ENCODE measurements around the gene KCNJ16.

DNA sequence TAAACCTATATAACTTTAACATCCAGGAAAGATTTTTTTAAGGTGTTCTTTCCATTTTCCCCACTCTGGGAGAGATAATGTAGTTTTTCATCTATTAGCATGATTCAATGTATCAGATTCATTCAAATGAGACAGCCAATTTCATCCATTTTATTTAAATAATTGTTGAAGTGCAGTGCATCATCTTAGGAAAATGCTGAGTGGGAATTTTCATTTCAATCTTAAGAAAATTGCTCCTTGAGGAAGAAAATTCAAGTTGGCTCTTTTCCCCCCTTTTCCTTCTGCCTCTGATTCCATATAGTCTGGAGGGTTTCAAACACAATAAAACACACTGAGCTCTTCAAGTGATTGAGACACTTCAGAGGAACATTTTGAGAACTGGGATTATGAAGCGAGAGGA is 3.4 kb upstream of the KCNJ16 start:
- TF ChIP-seq POLR2AphosphoS5 (IDR thresholded peaks at IDR 0.05; ENCODE audit: low read depth, low read length) (no peak), POLR2A (IDR thresholded peaks at IDR 0.05; ENCODE audit: low read depth, low read length) (no peak), TAF1 (IDR thresholded peaks at IDR 0.05; ENCODE audit: low read depth, low read length) (no peak), SPI1 (IDR thresholded peaks at IDR 0.05; ENCODE audit: low read depth, low read length) (no peak), POU2F2 (IDR thresholded peaks at IDR 0.05; ENCODE audit: low read depth, low read length) (no peak)

Measured in GM12891 (cell line).